ENCODE measurements around the gene POLR1A. TPM values are rescaled to one million over a fixed set of nuclear protein-coding genes. Genes with fewer than 3 reads are reported as not detected.
A peak's percentile ranks its signal among the peaks of the same experiment; 100 is the strongest.

The POLR1A gene
- total RNA-seq, 4 donors from 2014 or later: 15.6 to 21.7 (median 17.7) TPM

- no peaks in the 10 kb centered on the region for H3K27me3 ChIP-seq
- H3K4me1 ChIP-seq: peaks cover 0 to 23% (median 9%) of the 10 kb centered on the region in 3 donors
- peaks cover 0 to 25% of the 10 kb centered on the region in 2 donors for H3K36me3 ChIP-seq
- H3K27ac ChIP-seq: peak overlapping the region in 1 of 4 donors; percentile 19
- no peaks in the 10 kb centered on the region for H3K9me3 ChIP-seq
- H3K4me3 ChIP-seq: no peak overlapping the region
- no peak for TF ChIP-seq POLR2A (IDR thresholded peaks at IDR 0.05)
- no peak for TF ChIP-seq POLR2AphosphoS5 (IDR thresholded peaks at IDR 0.05)
- TF ChIP-seq EP300 (IDR thresholded peaks at IDR 0.05): no peak
- TF ChIP-seq CTCF (IDR thresholded peaks at IDR 0.05): no peak
- no peak for ATAC-seq
- WGBS, 2 donors (ENCODE audit: low coverage in 1 of 2): 83 to 84% methylated on average over 7 to 8 of the region's 12 CpGs
These were observed 84.0 kb downstream of the POLR1A start for GRCh38 chr2:86021396-86022378.

- ATAC-seq: peak; percentile 63
- Histone ChIP-seq H3K27me3 (no peaks in the 10 kb centered on the region), H3K9me3 (no peaks in the 10 kb centered on the region), H3K36me3 (peaks cover 0 to 18% of the 10 kb centered on the region in 2 donors), H3K4me3 (no peak overlapping the region), H3K27ac (peak overlapping the region in 1 of 4 donors; percentile 19), H3K4me1 (peaks cover 0 to 17% (median 6%) of the 10 kb centered on the region in 3 donors)
- no peak for TF ChIP-seq POLR2AphosphoS5 (IDR thresholded peaks at IDR 0.05)
- TF ChIP-seq EP300 (IDR thresholded peaks at IDR 0.05): no peak
- TF ChIP-seq CTCF (IDR thresholded peaks at IDR 0.05): no peak
- TF ChIP-seq POLR2A (IDR thresholded peaks at IDR 0.05): no peak
- whole genome bisulfite sequencing, 2 donors (ENCODE audit: low coverage in 1 of 2): 36 to 37% methylated on average over 2 to 4 of the region's 7 CpGs
These were observed 84.7 kb downstream of the POLR1A start for GRCh38 chr2:86020984-86021383.

GRCh38 chr2:86019121-86019520 lies 86.6 kb downstream of the POLR1A start:
- no peaks in the 10 kb centered on the region for H3K27me3 ChIP-seq
- TF ChIP-seq EP300 (IDR thresholded peaks at IDR 0.05) (no peak), POLR2A (IDR thresholded peaks at IDR 0.05) (no peak), POLR2AphosphoS5 (IDR thresholded peaks at IDR 0.05) (no peak), CTCF (IDR thresholded peaks at IDR 0.05) (no peak)
- peaks cover 0 to 6% (median 0%) of the 10 kb centered on the region in 3 donors for H3K9me3 ChIP-seq
- WGBS, 2 donors (ENCODE audit: low coverage in 1 of 2): 80 to 92% methylated on average over 5 of the region's 5 CpGs
- no peak overlapping the region for H3K4me3 ChIP-seq
- H3K36me3 ChIP-seq: no peaks in the 10 kb centered on the region
- peaks cover 0 to 15% (median 6%) of the 10 kb centered on the region in 3 donors for H3K4me1 ChIP-seq
- H3K27ac ChIP-seq: no peak overlapping the region
- no peak for ATAC-seq

GRCh38 chr2:86017901-86018896 lies 87.5 kb downstream of the POLR1A start:
- peak; percentile 26 for ATAC-seq
- no peaks in the 10 kb centered on the region for H3K27me3 ChIP-seq
- peaks cover 0 to 6% (median 0%) of the 10 kb centered on the region in 3 donors for H3K9me3 ChIP-seq
- no peak overlapping the region for H3K4me3 ChIP-seq
- no peak for TF ChIP-seq EP300 (IDR thresholded peaks at IDR 0.05)
- TF ChIP-seq POLR2AphosphoS5 (IDR thresholded peaks at IDR 0.05): peak; percentile 87
- 80% methylated on average over 1 to 2 of the region's 22 CpGs for WGBS, 2 donors (ENCODE audit: low coverage in 1 of 2)
- no peak overlapping the region for H3K27ac ChIP-seq
- H3K36me3 ChIP-seq: no peaks in the 10 kb centered on the region
- peaks cover 0 to 15% (median 6%) of the 10 kb centered on the region in 3 donors for H3K4me1 ChIP-seq

GRCh38 chr2:86016581-86016980 lies 89.1 kb downstream of the POLR1A start:
- ATAC-seq: no peak
- no peaks in the 10 kb centered on the region for H3K36me3 ChIP-seq
- peaks cover 0 to 6% (median 0%) of the 10 kb centered on the region in 3 donors for H3K9me3 ChIP-seq
- no peak overlapping the region for H3K27ac ChIP-seq
- no peak for TF ChIP-seq EP300 (IDR thresholded peaks at IDR 0.05)
- TF ChIP-seq POLR2A (IDR thresholded peaks at IDR 0.05): no peak
- no peak for TF ChIP-seq CTCF (IDR thresholded peaks at IDR 0.05)
- no peak for TF ChIP-seq POLR2AphosphoS5 (IDR thresholded peaks at IDR 0.05)
- 73 to 94% methylated on average over 3 to 6 of the region's 12 CpGs for WGBS, 2 donors (ENCODE audit: low coverage in 1 of 2)
- no peak overlapping the region for H3K4me3 ChIP-seq
- peaks cover 0 to 15% (median 6%) of the 10 kb centered on the region in 3 donors for H3K4me1 ChIP-seq
- H3K27me3 ChIP-seq: no peaks in the 10 kb centered on the region

Measured in gastroesophageal sphincter (tissue), 4 donors.